HG02840 (cell line): Measurements from ENCODE around the gene IPCEF1.
A peak's percentile ranks its signal among the peaks of the same experiment; 100 is the strongest.
"Not testable (repeated sequence)": the region's sequence is repeated elsewhere in the genome, so short reads cannot be mapped to it uniquely, and the experiment has no call there.

Experiments
- ATAC-seq: cut with Tn5 transposase; IDR thresholded peaks from one replicate; pipeline ENCODE4 v1.9.1; 2021; ENCODE audit warnings: mild to moderate bottlenecking, moderate library complexity, moderate number of reproducible peaks; ENCODE audit not compliant: unreplicated experiment, low FRiP score

The IPCEF1 gene

DNA sequence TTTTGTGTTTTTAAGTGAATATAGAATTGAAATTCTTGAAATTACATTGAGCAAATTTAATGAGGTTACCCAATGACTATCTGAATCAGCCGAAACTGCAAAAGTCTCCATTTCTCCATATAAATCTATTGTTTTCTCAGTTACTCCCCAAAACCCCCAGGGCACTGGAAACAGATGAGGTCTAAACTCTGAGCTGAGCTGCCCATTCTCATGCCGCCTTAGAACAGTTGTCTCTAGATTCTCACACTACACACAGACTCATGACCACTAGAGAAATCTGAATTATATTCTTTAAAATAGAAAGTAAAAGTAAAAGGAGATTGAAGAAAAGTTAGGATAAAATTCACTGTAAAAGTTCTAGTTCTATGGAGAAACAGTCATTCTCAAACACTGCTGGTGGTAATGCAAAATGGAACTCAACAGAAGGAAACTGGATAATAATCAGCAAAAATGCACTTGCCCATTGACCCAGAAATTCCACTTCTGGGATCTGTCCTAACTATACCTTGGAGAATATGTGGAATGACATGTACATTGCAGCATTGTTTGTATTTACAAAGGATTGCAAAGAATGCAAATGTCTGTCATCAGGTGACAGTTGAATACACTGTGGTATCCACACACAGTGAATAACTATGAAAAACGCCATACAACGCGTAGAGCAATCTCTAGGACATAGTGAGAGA, 125.5 kb downstream of the IPCEF1 start:
- ATAC-seq = no peak

DNA sequence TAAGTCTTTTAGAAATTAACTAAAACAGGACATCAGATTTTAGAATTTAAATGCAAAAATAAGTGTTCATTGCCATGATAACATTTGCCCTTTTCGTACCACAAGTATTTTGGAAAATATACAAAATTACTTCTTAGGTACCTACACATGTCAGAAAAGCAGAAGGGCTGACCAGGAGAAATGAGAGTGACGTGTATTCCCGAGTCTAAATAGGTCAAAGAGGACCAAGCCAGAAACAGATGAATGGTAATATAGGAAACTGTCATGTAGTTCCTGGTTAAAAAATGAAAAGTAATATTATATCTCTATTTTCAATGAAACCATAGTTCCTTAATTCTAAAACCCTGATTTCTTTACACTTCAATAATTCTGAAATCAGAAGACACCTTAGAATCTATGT, 126.2 kb downstream of the IPCEF1 start:
- no peak for ATAC-seq

DNA sequence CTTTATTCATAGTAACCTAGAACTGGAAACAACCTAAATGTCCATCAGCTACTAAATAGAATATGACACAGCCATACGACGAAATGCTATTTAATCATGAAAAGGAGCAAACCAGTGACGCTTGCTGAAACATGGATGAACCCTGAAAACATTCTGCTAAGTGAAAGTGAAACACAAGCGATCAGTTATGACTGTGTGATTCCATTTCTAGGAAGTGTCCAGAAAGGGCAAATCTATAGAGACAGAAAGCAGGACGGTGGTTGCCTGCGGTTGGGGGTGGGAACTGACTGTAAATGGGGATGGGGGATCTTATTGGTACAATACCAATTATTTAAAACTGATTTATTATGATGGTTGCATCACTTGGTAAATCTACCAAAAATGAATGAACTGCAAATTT, 126.8 kb downstream of the IPCEF1 start:
- ATAC-seq = peak; percentile 70

DNA sequence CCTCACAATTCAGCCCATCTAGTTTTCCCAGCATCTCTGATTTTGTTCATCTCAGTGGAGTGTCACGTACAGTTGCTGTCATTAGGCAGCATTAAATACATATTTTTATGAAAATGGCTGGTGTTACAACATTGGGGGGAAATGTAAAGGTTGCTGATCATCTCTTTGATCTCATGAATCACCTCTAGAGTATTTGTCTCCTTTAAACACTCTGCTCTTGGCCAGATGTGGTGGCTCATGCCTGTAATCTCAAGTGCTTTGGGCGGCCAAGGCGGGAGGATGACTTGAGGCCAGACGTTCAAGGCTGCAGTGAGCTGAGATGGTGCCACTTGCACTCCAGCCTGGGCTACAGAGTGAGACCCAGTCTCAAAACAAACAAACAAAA, 128.1 kb downstream of the IPCEF1 start:
- ATAC-seq = no peak

DNA sequence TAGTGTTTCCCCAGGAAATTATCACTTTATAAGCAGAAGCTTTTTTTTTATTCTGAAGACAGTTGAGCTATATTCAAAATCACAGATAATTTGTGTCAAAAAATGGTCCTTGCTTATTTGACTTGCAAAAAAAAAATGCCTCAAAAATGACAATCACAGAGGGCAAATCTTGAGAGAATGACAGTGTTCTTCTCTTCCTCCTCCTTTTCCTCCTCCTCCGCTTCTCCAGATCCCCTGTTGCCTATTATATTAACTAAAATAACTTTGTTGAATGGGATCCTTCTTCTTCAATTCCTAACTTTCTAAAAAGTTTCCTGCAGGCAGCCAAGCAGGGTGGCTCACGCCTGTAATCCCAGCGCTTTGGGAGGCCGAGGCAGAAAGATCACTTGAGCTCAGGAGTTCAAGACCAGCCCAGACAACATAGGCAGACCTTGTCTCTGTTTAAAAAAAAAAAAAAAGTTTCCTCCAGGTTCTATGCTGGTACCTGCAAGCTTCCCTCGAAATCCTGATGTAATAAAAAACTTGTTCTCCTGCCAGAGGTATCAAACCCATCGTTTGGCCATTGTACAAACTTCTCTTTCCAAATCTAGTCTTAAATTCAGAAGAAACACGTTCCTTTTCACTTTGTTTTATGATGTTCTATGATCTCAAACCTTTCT, 128.6 kb downstream of the IPCEF1 start:
- ATAC-seq = no peak

DNA sequence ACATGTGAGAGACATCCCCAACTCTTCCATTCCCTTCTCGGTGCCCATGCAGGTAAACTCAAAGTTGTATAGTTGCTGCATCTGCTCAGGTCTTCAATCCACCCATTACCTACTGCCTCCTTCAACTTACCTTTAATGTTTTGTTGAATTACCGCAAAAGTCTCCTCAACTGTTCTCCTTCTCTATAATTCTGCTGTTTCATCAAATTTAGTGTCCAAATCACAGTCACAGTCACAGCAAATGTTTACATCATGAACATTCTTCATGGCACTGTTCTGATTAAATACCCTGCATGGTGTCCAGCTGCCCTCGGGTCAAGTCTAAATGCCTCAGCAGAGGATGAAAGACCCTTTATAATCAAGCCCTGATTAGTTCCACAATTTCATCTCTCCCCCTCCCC, 130.1 kb downstream of the IPCEF1 start:
- no peak for ATAC-seq

DNA sequence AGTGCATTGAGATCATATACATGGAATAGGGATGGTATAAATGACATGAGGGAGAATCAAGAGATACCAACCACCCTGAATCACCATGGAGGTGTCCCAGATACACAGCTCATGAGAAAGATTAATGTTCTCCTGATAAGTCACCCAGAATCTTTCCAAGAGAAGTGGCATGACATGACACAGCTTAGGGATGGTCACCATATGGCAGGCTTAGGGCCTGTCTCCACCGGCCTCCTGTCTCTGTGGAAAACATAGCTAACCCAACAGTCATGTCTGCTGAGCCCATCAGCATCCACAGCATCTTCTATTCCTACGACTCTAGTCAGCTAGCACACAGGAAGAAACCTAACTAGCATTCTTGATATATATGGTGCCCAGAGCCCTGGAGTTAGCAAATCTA, 133.3 kb downstream of the IPCEF1 start:
- ATAC-seq = no peak

DNA sequence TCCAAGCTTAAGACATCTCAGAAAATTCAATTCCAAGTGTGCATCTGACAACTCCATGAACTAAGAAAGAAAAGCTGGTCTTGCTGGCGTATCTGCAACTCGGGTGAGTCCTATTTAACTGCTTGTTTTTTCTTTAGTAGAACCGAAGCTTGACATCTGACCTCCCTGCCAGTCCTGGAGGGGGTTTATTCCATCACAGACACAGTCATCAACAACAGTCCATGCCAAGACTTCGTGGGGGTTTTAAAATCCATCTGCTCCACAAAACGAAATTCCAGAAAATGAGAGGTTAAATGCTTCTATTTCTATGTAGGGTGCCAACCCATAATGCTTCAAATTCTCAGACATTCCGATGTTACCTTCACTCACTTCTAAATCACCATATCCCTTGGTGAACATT, 133.9 kb downstream of the IPCEF1 start:
- ATAC-seq = no peak

DNA sequence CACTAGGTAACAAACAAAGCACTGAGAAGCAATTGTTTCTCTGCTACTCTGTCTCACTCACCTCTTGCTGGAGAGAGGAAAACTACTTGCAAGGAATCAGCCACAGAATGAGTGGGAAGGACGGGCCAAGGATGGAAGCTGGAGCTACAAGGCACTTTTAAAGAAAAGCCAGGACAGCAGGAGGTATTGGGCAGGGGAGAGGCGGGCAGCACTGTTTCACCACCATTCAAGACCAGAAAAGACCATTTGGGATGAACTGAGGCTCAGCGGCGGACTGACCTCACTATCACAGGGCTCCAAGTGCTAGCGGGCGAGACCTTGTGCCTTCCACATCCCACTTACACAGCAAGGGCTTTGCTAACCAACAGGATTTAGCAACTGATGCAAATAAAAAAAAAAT, 137.4 kb downstream of the IPCEF1 start:
- no peak for ATAC-seq

DNA sequence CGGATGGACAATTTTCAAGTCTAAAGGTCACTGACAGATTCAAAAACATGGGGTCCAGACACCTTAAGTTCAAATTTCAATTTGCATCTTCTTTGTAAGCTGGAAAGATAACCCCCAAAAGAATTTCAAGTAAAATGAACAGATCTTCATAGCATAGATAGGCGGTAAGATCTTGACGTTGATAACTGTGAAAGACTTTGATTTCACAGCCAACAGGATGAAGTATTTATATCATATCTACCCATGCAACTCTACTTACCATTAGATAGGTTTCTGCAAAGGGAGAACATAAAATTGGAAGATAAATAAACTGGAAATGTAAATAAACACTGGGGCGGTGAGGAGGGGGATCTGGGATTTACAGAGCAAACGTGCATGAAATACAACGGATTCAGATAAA, 137.8 kb downstream of the IPCEF1 start:
- no peak for ATAC-seq

DNA sequence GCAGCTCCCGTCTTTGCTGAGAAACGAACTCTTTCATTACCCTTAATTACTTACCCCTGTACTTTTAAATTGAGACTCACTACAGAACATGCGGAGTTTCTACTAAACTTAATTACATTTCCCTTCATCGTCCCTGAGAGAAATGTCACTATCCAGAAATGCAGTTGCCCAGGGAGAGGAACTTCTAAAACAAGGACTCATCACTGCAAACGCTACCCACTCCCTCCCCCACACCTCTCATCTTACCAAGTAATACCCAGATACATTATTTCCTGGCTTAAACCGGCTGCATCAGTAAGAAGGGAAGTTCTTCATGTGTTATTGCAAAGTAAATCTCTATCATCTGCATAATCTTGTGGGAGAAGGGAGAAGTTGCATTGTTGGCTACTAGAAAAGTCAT, 138.3 kb downstream of the IPCEF1 start:
- ATAC-seq = no peak

DNA sequence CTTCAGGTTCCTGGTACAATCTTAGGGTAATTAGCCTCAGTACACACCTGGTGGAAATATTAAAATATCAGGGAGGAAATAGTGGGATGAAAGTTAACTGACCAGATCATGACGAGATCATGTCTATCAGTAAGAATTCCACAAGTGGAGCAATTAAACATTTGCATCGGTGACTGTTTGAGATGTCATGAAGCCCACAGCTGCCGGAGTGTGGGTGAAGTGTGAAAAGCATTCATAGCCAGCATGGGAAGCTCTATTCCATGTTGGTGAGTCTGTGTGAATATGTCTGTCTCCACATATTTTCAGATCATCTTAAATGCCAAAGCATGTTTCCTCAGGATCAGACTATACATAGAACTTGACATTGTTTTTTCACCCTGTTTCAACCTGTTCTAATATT, 142.8 kb downstream of the IPCEF1 start:
- no peak for ATAC-seq

DNA sequence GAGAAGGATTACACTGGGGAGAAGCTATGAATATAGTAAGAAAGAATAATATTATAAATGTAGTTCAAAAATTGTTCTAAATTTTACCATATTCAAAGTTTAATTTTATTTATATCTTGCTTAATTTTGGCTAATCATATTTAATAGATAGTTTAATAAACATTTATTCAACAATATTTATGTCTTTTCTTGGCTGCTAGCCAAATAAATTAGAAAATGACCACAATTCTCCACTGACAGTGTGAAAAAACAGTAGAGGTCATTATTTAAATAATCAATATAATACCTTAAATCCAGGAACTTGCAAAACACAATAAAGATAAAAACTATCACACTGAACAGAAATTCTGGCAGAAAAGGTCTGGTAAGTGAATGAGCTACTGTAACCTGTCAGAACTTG, 145.9 kb downstream of the IPCEF1 start:
- ATAC-seq = no peak

DNA sequence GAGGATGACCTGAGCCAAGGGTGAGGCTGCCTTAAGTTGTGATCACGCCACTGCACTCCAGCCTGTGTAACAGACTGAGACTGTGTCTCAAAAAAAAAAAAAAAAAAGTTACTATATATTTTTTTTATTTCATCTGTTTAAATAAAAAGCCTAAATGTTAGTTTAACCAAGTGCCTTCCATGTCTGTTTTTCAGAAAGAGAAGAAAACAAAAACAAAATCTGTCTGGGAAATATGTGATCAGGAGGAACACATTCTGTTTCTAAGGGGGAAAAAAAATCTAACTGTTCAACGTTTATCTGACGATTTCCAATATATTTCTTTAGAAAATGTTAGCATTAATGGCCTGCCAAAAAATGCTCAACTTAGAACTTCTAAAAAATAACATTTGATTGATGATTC, 147.0 kb downstream of the IPCEF1 start:
- no peak for ATAC-seq

DNA sequence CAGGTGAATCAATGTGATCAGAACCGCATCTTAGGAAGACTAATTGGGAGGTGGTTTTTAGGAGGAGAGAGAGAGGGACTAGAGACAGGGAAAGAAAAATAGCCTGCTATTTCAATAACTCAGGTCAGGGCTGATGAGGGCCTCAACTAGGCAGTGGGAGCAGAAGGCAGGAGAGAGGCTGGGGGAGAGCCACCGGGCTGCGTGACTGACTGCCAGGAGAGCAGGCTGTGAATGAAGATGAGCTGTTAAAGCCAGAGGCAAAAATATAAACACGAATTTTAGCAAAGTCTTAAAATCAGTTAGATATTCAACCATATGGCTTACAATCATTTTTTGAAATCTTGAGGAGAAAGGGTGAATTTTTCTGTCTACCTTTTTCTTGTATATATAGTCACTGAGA, 149.6 kb downstream of the IPCEF1 start:
- no peak for ATAC-seq

DNA sequence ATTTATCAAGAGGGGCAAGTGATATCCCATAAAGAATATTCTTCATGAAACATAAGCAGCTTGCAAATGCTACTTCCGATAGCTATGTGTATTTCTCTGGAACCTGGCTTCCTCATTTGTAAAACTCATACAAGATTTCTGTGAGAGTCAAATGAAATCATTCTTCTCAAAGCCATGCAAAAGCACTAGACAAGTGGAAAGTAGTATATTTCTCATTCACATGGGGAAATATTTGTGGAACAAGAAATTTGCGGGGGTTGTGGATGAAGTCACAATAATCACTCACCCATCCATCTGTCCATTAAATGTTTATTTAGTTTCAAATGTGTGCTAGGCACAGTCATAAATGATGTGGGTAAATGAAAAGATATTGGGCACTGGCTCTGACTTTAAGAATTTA, 150.5 kb downstream of the IPCEF1 start:
- no peak for ATAC-seq

DNA sequence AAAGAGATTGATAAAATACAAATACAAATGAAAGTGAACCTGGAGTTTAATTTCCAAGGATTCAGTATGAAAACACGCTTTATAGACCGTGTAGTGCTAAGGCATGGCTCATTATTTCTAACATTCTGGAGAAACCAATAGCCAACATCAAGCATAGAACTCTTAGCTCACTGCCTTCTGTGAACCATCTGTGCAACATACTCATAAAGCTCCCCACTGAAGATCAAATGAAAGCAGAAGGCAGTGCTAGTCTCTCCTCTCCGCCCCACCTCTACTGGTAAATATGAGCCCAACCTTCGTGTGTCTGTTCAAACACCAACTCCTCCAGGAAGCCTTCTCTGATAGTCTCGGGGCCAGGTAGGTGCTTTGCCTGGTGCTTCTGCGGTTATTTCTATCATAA, 153.6 kb downstream of the IPCEF1 start:
- ATAC-seq = no peak

DNA sequence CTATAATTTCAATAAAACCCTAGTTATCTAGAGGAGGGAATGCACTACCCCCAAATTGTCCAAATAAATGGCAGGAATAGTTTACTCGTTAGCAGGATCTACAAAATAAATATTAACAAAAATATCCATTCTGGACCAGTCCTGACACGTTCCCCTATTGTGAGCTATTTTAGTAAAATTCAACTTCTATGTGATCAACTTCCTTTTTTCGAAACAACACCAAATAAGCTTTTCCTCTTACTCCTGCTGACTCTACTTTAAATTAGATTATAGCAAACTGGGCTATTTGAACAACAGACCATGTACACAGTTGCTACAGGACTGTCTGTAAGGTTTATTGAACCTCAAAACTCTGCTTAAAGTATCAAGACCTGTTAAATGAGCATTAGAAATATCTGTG, 154.3 kb downstream of the IPCEF1 start:
- no peak for ATAC-seq

DNA sequence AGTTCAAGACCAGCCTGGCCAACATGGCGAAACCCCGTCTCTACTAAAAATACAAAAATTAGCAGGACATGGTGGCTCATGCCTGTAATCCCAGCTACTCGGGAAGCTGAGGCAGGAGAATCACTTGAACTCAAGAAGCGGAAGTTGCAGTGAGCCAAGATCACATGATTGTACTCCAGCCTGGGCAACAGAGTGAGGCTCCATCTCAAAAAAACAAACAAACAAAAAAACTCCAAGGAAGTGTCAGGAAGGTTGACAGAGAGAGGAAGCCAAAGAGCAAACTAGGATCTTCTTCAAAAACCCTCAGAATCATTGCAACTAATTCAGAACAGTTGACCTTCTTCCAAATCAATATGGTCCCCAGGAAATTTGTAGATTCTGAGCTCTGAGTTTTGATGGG, 154.9 kb downstream of the IPCEF1 start:
- not testable (repeated sequence) for ATAC-seq

DNA sequence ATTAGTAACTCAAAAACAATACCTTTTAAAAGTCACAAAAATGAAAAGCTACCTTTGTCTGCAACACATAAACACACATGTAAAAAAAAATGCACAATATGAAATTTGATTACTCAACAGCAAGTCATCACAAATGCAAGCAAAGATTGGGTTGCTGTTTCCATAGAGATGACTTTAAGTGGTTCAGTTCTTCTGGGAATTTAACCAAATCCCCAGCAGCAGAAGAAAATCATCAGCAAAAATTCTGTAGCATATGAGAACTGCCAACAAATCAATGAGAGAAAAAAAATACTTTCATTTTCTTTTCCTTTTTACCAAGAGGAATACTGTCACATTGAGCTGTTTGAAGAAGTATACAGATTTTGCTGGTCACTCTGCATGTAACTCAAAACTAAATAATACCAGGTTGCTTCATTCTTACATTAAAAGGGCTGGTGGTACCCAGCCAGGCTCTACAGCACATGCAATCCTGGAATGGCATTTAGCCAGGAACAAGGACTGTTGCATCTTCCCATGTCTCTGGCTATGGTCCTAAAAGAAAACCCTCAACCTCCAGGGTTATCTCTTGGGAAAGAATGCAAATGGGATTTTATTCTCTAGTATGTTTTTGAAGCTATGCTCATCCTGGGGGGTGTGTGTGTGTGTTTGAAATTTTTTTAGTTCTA, 159.3 kb downstream of the IPCEF1 start:
- no peak for ATAC-seq

DNA sequence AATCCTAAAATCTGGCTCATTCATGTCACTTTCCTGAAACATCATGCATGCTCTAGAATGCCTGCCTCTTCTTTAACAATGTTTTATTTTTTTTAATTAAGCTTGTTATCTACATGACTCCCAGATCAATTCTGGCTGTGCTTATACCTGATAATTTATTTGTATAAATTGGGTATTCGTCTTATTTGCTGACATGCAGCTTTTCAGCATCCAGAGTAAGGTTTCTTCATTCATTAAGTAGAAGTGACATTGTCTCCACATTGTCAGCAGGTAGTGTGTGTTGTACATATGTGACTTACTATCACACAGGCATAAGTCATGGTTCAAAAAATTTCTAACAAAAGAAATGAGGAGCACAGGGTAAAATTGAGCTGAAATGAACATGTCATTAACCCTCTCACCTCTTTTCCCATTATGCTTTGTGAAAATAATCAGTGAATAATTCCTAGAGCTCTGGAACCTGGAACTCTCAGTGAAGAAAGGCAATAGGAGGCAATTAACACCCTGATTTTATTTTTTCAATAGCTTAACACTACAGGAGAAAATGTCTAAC, 160.2 kb downstream of the IPCEF1 start:
- ATAC-seq = no peak

DNA sequence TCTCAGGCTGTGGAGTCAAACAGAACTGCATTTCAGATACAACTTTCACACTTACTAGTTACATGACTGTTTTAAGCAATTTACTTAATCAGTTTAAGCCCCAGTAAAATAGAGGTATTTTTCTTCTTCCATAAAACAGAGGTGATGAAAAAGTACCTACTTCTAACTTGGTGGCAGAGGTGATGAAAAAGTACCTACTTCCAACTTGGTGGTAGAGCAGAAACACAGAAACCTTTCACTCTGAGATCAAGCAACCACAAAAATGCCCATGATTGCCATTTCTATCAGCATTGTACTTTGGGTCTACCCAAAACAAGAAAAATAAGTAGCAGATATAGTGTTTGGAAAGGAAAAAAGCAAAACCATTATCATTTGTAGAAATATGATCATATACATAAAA, 168.9 kb downstream of the IPCEF1 start:
- ATAC-seq = no peak
